Activated CD8-positive, alpha-beta memory T cell treated with anti-CD3 and anti-CD28 coated beads, Interleukin-2, amount 50 U/mL, for 1 hour (primary cell): Measurements from ENCODE around the gene KIF4A.

ENCODE experiments used
- DNase-seq: peaks from one replicate; pipeline ENCODE4 v3.0.0-alpha.2; 2020; ENCODE audit errors: extremely low read depth

Gene KIF4A

DNA sequence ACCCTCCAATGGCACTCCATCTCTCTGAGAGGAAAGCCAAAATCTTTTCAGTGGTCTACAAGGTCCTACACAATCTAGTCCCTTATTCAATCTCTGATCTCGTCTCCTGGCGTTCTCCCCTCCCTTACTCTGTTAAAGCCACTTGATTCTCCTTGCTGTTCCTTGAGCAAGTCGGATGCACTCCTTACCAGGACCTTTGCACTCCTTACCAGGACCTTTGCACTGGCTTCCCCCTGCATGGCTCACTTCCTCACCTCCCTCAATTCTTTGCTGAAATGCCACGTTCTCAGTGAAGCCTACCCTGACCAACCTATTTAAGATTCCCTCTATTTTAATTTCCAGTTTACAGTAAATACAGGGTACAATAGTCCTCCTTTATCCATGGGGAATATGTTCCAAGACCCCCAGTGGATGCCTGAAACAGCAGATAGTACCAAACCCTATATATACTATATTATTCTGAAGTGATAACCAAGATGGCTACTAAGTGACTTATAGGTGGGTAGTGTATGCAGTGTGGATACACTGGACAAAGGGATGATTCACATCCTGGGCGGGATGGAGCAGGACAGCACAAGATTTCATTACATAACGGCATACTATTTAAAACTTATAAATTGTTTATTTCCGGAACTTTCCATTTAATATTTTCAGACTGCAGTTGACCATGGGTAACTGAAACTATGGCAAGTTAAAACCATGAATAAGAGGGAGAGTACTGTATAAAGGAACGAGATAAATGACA, 148.2 kb downstream of the KIF4A start:
- DNase-seq, result no peak

DNA sequence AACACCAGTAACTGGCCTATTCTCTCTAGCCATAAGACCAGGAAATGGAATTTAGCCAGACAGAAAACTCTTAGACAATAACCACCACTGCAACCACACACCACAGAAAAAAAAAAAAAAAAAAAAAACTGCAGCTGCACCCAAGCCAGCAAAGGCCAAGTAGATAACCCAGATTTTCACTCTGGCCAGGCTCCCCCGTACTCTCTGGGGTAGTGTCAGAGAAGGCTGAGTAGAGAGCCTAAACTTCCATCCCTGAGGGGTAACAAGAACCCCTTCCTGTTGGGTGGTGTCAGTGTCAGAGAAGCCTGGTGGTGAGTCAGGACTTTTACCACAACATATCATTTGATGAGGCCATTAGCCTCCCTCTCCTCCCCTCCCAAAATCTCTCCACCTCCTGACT, 149.1 kb downstream of the KIF4A start:
- no peak for DNase-seq

DNA sequence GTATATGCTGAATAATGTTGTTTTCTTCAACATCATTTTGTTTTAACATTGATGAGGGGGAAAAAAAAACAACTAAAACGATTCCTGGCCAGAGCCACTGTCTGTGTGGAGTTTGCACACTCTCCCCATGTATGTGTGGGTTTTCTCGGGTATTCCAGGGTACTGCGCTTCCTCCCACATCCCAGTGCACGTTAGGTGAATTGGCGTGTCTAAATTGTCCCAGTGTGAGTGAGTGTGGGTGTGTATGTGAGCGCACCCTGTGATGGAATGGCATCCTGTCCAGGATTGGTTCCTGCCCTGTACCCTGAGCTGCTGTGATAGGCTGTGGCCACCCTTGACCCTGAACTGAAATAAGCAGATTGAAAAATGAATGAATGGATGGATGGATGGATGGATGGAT, 152.3 kb downstream of the KIF4A start:
- DNase-seq, result no peak

DNA sequence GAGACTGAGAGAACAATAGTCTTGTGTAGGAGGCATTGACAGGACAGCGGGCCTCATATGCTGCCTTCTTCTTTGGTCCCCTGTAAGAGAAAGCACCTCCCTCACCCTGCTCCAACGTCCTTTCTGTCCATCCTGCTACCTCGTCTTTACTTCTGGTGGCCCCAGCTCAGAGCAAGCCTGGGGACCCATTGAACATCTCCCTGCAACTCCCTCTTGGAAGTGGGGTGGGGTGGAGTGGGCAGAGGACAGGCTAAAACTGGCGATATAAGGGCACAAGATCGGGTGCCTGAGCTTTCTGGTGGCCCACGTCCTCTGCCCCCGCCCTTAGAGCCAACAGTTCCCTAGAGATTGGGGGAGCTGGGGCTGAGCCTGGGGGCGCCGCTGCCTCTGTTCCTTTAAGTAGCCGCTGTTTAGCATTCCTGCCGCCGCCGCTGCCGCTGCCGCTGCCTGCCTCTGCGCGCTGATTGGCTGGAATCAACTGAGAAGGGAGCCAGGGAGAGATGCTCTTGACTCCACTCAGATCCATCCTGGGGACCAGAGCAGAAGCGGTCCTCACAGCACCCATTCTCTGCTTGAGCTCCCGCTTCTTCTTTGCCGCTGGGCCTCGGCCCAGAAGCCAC, 154.5 kb downstream of the KIF4A start, which contains the start of gene DLG3:
Gene DLG3 (plus strand): TSS at position 510 of the 620 bp plus-strand sequence. CDS start 367 bp downstream, outside the sequence.
- no peak for DNase-seq

DNA sequence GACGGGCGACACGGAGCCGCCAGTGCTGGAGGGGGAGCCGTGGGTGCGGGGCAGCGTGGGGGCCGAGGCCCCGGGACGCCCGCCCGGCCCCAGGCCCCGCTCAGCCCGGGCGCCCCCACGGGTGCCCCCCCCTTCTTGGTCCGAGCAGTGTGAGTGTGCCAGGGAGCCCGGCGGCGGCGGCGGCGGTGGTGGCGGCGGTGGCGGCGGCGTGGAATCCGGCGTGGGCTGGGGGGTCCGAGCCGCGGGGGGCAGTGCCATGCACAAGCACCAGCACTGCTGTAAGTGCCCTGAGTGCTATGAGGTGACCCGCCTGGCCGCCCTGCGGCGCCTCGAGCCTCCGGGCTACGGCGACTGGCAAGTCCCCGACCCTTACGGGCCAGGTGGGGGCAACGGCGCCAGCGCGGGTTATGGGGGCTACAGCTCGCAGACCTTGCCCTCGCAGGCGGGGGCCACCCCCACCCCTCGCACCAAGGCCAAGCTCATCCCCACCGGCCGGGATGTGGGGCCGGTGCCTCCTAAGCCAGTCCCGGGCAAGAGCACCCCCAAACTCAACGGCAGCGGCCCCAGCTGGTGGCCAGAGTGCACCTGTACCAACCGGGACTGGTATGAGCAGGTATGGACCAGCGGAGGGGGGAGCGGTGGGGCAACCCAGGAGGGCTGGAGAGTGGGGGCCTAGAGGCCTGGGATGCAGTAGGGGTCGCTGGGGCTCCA, 155.2 kb downstream of the KIF4A start:
- no peak for DNase-seq

DNA sequence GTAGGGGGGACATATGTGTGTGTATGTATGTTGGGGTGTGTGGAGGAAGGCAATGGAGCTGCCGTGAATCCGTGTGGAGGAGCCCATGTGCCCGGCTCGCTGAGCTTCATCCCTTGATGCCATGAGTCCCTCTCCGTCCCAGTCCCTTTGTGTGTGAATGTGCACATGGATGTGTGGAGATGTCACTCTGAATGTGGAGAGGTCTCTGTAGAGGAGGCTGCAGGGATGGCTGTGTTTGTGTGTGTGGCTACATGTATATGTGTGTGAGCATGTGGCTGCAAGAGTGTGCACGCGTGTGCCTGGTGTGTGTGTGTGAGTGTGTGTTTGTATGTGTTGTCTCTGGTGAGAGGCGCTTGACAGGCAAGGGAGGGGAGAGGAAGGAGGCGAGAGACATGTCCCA, 156.0 kb downstream of the KIF4A start:
- DNase-seq, result no peak

DNA sequence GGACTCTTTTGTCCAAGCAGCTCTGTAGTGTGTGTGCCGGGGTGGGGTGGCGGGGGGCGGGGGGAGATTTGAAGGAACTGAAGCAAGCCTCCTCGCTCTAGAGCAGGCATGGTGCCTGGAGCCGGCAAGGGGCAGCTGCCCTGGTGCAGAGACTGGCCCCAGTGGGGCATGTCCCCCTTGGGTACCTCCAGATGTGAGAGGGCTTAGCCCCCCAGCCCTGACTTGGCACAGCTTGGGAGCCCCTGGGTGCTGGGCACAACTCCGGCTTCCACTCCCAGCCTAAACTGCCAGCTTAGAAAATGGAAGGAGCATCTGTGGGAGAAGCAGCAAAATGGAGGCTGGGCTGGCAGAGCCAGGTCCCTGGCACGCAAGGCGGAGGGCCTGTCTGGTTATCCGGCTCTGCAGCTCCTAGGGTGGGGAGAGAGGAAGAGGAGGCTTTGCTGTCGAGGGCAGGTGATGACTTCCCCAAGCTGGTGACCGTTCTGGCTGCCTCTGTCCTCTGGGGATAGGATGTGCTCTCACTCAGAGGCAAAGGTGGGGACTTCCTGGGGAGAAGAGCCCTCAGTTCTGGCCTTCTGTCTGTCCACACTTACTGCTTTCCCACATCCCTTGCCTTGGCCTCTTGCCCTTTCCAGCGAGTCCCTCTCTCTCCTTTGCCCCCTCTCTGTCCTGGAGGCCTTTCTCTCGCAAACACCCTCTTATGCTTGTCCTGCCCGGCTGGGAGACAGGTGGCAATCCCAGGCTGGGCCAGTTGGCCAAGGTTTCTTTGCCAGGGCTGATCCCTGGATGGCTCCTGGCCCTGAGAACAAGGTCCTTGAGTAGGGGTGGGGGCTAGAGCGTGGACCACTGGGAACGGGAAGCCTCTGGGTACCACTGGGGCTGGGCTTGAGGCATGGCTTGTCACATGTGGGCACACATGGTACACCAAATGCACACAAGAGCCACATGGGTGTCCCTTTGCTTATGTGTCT, 156.8 kb downstream of the KIF4A start:
- DNase-seq, result no peak

DNA sequence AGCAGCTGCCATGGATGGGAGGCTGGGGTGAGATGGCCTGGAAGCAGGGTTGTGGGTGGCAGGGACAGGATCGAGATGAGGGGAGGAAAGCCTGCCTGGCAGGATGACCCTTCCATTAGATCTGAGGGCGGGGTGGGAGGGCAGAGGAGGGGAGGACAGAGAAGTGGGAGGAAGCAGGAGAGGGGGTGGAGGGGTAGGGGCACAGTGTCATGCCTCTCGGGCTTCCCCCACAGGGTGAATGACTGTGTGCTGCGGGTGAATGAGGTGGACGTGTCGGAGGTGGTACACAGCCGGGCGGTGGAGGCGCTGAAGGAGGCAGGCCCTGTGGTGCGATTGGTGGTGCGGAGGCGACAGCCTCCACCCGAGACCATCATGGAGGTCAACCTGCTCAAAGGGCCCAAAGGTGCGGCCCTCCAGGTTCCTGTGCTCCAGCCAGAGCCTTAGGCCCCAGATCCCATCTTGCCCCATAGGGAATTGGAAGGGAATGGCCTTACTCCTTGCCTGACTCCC, 159.6 kb downstream of the KIF4A start:
- no peak for DNase-seq

DNA sequence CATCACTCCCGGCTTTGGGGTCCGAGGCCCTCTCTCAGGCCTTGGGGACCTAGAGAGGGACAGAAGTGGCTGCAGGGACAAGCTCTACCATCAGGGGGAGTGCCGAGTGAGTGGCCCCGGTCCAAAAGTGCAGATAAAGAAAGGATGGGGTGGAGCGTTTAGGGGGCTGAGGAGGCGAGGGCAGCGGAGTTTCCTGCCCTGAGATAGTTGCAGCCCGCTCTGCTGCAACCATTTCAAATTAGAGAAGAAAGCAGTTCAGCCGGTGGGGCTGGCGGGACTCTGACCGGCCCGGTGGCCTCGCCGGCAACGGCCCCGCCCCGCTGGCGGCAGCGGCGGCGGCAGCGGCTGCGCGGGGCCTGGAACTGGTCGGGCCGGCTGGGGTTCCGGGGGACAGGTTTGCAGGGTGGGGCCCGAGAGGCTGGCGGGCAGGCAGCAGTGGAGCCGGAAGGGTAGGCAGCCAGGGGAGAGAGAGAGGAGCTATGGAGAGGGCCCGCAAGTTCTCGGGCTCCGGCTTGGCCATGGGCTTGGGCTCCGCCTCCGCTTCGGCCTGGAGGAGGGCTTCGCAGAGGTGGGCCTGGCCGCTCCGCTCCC, 162.3 kb downstream of the KIF4A start:
- DNase-seq, result no peak

DNA sequence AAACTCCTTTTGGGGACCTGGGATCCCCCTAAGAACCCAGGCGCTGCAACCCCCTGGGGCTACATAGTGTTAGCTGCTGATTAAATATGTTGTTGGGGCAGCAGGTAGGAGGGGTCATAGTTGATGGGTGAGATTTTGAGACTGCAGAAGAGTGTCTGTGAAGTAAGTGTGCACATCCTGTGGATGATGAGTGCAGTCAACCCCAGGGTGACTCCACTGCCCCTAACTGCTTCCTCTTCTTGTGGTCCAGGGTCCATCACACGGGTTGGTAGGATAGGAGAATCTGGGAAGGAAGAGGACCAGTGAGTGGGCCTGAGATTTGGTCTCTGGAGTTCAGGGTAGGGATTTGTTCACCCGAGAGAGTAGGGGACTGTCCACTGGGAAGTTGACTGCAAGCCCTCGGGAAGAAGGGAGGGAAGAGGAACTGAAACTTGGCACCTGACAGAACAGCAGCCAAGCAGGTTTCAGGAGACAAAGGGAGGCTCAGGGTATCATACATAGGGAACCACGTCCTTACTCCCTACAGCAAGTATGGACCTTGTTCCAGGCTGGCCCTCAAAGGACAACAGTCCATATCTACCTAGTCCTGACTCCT, 163.2 kb downstream of the KIF4A start:
- DNase-seq, result no peak

DNA sequence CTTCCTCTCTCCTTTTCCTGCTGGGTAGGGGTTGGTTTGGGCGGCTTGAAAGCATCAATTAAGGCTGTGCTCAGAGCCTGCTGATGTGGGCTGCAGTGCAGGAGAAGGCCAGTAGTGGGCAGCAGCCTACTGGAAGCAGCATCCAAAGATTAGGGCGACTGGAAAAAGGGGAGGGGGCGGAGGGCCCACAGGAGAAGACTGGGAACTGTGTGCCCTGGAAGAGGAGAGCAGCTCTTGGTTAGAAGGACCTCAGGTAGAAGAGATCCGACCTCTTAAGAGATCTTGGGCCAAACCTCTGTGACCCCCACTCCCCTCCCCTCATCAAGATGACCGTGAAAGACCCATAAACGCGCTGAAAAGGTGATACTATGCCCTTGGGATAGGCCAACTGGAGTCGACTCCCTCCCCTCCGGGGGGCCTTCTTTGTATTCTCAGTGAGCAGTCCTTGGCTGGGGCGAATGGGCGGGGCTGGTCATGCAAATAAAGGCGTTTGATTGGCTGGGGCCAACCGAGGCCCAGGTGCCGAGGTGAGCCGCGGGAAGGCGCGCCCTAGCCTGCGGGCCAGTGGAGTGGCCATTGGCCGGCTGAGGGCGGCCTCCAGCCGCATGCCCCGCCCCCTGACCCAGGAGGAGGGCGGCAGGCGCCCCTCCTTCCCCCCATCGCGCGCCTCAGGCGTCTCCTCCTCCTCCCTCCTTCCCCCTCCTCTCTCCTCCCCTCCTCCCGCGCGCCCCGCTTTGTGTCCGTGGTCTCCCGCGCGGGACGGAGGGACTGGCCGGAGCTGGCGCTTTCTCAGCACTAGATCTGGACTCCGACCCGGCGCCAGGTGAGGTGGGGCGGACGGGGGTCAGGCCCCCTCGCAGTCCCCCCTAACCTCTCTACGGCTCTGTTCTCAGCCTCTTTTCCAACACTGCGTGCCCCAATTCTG, 164.8 kb downstream of the KIF4A start:
- no peak for DNase-seq

DNA sequence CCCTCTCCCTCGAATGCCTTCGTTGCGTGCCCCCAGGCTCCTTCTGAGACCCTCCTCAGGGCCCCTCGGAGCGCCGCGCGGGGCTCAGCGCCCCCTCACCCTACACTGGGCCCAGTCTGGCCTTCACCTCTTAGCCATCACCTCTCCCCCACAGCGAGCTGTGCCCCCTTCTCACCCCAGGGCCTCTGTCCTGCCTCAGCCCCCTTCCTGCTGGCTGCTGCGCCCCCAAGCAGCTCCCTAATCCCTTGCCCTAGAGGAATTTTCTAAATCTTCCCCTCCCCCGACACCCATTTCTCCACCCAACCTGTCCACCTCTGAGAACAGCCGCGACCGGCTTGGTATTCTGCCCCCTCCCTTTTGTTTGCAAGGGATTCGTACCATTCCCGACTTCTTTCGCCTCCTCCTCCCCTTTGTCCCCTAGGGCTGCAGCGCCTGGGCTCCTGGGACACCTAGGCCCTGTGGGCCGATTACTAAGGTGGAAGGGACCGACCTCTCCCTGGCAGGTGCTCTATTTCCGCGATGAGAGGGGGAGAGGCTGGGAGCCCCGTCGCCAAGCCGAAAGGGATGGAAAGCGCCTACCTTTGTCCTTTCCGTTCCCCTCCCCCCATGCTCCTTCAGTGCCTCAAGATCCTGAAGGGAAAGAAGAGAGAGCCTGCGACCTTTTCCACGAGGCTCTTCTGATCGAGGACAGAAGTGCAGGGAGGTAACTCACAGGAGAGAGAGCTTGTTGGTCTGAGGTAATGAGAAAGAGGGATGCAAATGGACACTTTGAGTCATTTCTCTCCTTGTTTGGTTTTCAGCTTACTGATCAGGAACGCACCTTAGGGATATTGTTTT, 165.7 kb downstream of the KIF4A start:
- no peak for DNase-seq

DNA sequence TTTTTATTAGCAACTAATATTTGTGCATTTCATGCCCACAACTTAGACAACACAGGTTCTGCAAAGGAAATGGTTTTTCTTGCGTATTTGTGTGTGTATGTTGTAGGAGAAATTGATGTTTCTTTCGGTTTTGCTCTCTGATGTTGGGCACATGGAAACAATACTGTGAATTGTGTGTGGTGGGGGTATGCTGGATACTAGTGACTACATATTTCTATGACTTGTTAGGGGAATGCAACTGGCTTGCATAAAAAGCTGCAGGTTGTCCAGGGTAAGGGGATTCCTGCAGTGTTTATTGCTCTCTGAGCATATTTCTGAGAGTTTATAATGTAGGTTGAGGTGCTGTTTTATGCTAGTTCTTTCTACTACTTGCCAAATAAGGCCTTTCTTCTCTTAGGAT, 166.4 kb downstream of the KIF4A start:
- no peak for DNase-seq

DNA sequence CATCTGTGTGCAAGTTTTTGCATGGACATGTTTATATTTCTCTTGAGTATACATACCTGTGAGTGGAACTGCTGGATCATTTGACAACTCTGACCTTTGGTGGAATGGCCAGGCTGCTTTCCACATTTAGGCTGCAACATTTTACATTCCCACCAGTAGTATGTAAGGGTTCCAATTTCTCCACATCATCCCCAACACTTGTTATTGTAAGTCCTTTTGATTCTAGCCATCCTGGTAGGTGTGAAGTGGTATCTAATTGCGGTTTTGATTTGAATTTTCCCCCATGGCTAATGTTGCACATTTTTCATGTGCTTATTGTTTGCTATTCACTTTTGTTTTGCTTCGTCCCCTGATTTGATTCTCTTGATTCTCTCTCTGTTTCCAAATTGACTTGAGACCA, 171.1 kb downstream of the KIF4A start:
- DNase-seq, result no peak

DNA sequence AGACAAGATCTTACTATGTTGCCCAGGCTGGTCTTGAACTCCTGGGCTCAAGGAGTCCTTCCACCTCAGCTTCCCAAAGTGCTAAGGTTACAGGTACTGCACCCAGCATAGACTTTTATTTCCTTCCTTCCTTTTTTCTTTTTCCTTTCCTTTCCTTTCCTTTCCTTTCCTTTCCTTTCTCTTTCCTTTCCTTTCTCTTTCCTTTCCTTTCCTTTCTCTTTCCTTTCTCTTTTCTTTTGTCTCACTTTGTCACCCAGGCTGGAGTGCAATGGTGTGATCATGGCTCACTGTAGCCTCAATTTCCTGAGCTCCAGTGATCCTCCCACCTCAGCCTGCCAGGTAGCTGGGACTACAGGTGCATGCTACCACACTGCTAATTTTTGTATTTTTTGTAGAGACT, 174.1 kb downstream of the KIF4A start:
- no peak for DNase-seq

DNA sequence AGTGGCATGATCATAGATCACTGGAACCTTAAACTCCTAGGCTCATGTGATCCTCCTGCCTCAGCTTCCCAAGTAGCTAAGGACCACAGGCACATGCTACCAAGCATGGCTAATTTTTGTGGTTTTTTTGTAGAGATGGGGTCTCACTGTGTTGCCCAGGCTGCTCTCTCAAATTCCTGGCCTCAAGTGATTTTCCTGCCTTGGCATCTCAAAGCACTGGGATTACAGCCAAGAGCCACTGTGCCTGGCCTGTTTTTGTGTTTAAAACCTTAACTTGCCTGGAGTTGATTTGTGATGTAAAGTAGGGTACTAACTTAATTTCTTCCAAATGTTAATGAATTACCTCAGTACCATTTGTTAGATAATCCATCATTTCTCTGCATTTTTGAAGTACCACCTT, 177.1 kb downstream of the KIF4A start:
- no peak for DNase-seq

DNA sequence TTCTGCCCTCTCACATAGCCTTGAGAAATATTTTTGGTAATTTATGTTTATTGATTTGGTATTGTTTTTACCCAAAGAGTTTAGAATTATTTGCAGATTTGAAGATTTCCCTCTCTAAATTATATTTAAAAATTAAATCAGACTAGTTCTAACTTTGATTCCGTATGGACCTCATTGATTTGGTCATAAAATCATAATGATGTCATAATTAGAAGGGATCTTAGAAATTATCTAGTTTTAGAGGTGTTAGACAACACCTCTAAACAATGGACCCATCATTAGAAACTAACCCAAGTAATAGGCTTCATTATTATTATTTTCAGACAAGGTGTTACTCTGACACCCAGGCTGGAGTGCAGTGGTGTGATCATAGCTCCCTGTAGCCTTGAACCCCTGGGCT, 178.8 kb downstream of the KIF4A start:
- no peak for DNase-seq
